Mucosa of rectum (tissue), 2 donors: Measurements from ENCODE around the gene DCLK1.

ENCODE experiments used
- H3K27ac ChIP-seq, 2 donors: one replicate each; pipeline ENCODE4 v1.7.0; 2013; ENCODE audit warnings: inconsistent platforms in 2 of 2, low read depth in 2 of 2, low read length in 2 of 2
- H3K27me3 ChIP-seq, 2 donors: one replicate each; pipeline ENCODE4 v1.7.0; 2013; ENCODE audit warnings: low read length in 2 of 2; ENCODE audit not compliant: control insufficient read depth in 2 of 2, insufficient read depth in 2 of 2
- H3K36me3 ChIP-seq, 2 donors: one replicate each; pipeline ENCODE4 v1.7.0; 2013; ENCODE audit warnings: low read length in 2 of 2; ENCODE audit not compliant: control insufficient read depth in 2 of 2, insufficient read depth in 2 of 2
- H3K4me1 ChIP-seq, 2 donors: one replicate each; pipeline ENCODE4 v1.7.0; 2013; ENCODE audit warnings: low read length in 2 of 2, mild to moderate bottlenecking in 1 of 2; ENCODE audit not compliant: control insufficient read depth in 2 of 2, insufficient read depth in 2 of 2
- H3K4me3 ChIP-seq, 2 donors: one replicate each; pipeline ENCODE4 v1.7.0; 2013; ENCODE audit warnings: low read length in 2 of 2
- H3K9ac ChIP-seq, 2 donors: one replicate each; pipeline ENCODE4 v1.7.0; 2013; ENCODE audit warnings: low read length in 2 of 2, low read depth in 1 of 2, mild to moderate bottlenecking in 1 of 2
- H3K9me3 ChIP-seq, 2 donors: one replicate each; pipeline ENCODE4 v1.7.0; 2013; ENCODE audit warnings: low read length in 2 of 2; ENCODE audit not compliant: control insufficient read depth in 2 of 2
- donor health status: healthy.
- donor health status: Normal muscosa, but diverticular disease.

Gene DCLK1

DNA sequence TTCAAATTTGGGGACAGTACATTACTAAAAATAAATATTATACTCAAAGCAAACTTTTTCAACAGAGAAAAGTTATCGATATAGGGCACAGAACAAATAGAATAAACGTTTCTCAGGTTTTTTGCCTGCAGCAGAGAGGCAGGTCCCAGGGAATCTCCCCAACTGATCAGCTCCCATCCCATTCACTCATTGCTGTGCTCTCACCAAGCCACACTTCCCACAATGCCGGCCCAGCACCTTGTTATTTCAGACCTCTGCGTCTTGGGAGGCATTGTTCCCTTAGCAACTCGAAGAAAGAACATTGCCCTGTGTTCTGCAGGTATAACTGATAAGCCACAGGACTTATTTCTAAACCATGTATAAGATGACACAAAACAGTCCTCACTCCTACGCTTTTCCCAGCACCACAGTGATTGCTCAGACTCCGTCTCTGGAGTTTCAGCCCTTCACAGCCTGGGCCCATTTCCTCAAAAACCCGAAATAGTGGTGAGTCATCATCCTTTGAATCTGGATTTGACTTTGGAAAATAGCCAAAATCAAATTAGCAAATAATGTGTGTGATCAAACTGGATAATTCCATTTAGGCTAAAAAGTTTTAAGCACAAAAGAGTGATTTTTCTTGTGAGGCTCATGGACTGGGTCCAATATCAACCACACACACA lies 100.4 kb downstream of the DCLK1 start:
- Histone ChIP-seq H3K4me3 (no peak overlapping the region), H3K27ac (no peak overlapping the region), H3K27me3 (no peaks in the 10 kb centered on the region)

DNA sequence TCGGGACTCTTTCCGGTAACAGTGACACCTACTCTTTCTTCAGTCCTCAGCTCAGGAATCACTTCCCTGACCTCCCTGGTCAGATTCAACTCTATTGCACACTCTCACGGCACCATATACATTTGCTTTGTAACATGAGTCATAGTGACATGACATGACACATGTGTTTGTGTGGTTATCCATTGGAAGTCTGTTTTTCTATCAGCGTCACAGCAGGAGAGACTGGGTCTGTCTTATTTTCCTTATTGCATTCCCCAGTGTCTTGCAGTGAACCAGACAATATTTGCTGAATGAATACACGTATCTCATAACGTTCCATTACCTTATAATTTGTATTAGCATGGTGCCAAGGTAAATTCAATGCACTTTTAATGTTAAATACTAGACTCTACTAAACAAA lies 102.0 kb downstream of the DCLK1 start:
- no peaks in the 10 kb centered on the region for H3K9me3 ChIP-seq
- no peak overlapping the region for H3K9ac ChIP-seq
- H3K4me3 ChIP-seq = no peak overlapping the region
- H3K27me3 ChIP-seq = no peaks in the 10 kb centered on the region
- no peaks in the 10 kb centered on the region for H3K36me3 ChIP-seq
- no peak overlapping the region for H3K27ac ChIP-seq
- no peaks in the 10 kb centered on the region for H3K4me1 ChIP-seq

More for the DNA sequence above, 100.4 kb downstream of the DCLK1 start:
- no peaks in the 10 kb centered on the region for H3K9me3 ChIP-seq
- H3K9ac ChIP-seq = no peak overlapping the region
- H3K36me3 ChIP-seq = no peaks in the 10 kb centered on the region
- H3K4me1 ChIP-seq = no peaks in the 10 kb centered on the region

DNA sequence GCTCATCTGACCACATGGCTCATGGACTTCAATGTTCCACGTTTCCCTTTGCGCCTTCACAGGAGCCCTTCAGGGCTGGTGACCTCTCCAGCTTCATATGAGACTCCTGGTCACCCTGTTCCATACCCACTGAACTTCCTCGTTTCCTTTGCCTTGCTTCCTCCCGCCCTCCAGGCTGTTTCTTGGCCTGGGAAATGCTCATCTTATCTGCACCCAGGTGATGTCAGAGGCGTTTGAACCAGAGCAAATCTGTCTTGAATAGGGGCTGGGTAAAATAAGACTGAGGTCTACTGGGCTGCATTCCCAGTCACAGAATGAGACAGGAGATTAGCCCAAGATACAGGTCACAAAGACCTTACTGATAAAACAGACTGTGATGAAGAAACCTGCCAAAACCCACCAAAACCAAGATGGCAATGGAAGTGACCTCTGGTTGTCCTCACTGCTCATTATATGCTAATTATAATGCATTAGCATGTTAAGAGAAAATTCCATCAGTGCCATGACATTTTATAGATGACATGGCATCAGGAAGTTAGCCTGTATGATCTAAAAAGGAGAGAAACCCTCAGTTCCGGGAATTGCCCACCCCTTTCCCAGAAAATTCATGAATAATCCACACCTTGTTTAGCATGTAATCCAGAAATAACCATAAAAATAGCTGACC lies 102.7 kb downstream of the DCLK1 start:
- H3K36me3 ChIP-seq = no peaks in the 10 kb centered on the region
- H3K9me3 ChIP-seq = no peaks in the 10 kb centered on the region
- H3K4me1 ChIP-seq = no peaks in the 10 kb centered on the region
- no peak overlapping the region for H3K4me3 ChIP-seq
- H3K27ac ChIP-seq = no peak overlapping the region
- no peak overlapping the region for H3K9ac ChIP-seq
- H3K27me3 ChIP-seq = no peaks in the 10 kb centered on the region

DNA sequence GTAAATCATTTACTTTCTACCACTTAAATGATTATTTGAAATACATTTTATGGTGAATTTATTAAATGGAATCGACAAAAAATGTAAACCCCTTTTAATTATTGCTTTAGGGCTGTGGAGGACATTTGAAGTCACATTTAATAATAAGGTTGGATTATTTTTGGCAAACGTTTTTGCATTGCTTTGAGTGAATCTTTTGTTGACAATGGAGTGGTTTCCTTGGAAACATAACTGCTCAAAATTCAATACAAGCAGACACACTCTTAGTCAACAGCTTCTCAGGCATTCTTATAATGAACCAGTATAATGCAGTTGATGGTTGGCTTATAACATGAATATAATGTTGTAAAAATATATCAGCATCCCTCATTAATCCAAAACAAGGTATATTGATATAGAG lies 104.7 kb downstream of the DCLK1 start:
- no peak overlapping the region for H3K9ac ChIP-seq
- H3K4me1 ChIP-seq = no peaks in the 10 kb centered on the region
- H3K9me3 ChIP-seq = no peaks in the 10 kb centered on the region
- no peaks in the 10 kb centered on the region for H3K27me3 ChIP-seq
- no peaks in the 10 kb centered on the region for H3K36me3 ChIP-seq
- no peak overlapping the region for H3K27ac ChIP-seq
- H3K4me3 ChIP-seq = no peak overlapping the region

DNA sequence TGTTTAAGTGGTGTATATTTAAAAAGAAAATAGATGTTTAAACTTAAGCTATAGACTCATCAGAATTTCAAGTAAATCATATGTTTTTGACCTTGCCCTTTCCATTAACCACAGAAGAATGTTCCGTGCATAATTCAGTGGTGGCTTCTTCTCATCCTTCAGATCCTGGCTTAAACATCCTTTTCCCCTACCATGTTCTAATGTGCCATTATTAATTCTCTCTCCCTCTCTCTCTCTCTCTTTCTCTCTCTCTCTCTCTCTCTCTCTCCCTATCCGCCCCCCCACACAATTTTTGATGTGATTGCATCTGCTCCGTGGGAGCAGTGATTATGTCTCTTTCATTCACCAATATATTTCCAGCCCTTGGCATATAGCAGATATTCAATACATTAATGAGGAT lies 116.4 kb downstream of the DCLK1 start:
- Histone ChIP-seq H3K4me3 (no peak overlapping the region), H3K9ac (no peak overlapping the region), H3K9me3 (peaks cover 0 to 2% of the 10 kb centered on the region in 2 donors), H3K27me3 (no peaks in the 10 kb centered on the region), H3K4me1 (no peaks in the 10 kb centered on the region), H3K36me3 (no peaks in the 10 kb centered on the region), H3K27ac (no peak overlapping the region)

DNA sequence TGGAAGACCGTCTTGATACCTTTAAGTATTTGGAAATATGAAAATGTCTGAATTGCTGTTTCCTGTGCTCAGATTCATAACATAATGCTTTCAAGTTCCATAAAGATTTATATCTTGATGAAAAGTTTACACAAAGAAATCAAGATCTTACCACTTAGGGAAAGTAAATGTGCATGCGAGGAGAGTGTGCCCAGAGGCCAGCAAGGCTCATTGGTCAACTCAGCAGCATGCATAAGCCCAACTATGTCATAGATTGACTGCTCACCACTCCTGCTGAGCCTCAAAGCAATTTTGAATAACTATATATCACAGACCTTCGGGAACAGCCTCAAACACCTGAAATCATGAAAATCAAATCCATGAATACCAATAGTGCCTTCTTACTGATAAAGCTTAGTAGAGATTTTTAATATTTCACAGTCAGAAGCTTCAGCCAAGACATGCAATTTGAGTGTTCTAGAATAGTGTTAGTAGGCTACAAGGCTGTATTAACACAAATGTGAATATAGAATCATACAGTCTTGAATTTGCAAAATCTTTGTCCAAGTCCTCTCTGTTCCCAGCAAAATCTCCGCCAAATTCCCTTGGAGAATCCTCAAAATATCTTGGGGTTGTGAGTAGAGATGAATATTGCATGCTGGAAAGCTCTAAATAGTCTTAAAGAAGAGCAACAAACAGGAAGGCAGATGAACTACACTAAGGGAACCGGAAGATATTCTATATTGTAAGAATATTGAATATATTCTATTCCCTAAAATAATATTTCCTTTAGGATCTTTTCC lies 124.1 kb downstream of the DCLK1 start:
- Histone ChIP-seq H3K9me3 (no peaks in the 10 kb centered on the region), H3K9ac (no peak overlapping the region), H3K36me3 (no peaks in the 10 kb centered on the region), H3K27me3 (no peaks in the 10 kb centered on the region), H3K4me3 (no peak overlapping the region), H3K4me1 (no peaks in the 10 kb centered on the region), H3K27ac (no peak overlapping the region)

DNA sequence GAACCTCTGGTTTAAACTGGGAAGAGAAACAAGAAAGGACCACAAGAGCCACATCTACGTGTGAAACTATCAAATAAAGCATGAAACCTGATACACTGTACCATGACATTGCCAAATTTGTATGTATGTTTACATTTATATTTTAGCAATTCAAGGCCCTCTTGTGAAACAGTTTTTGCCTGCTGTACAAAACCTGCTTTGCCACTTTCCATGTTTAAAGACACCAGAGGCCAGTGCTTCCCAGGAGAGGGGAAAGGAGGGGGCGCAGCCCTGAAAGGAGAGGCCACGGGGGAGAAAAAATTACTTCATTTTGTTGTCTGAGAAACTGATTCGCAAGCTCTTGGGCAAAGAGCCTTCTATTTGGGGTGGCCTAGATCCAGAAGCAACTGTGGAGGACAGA lies 124.8 kb downstream of the DCLK1 start:
- Histone ChIP-seq H3K27me3 (no peaks in the 10 kb centered on the region), H3K9me3 (no peaks in the 10 kb centered on the region), H3K9ac (no peak overlapping the region), H3K4me3 (no peak overlapping the region), H3K27ac (no peak overlapping the region), H3K36me3 (no peaks in the 10 kb centered on the region), H3K4me1 (no peaks in the 10 kb centered on the region)

DNA sequence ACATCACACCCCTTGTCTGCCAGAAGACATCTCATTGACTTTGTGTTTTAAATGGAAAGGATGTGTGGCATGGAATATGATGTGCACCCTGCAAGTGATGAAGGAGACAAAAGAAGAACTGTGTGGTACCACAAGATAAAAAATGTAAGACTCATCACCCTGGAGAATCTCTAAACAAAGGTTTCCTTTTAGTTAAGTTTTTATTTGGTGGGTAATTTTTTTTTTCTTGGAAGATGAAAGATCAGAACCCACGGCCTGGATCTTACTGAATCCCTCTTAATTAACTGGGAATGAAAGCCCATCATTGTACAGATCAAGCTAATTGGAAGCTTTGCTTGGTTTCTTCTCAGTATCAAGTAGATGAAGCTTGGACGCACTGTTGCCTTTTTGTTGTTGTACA lies 129.6 kb downstream of the DCLK1 start:
- Histone ChIP-seq H3K4me1 (no peaks in the 10 kb centered on the region), H3K27me3 (no peaks in the 10 kb centered on the region), H3K9me3 (no peaks in the 10 kb centered on the region), H3K27ac (no peak overlapping the region), H3K9ac (no peak overlapping the region), H3K36me3 (no peaks in the 10 kb centered on the region), H3K4me3 (no peak overlapping the region)

DNA sequence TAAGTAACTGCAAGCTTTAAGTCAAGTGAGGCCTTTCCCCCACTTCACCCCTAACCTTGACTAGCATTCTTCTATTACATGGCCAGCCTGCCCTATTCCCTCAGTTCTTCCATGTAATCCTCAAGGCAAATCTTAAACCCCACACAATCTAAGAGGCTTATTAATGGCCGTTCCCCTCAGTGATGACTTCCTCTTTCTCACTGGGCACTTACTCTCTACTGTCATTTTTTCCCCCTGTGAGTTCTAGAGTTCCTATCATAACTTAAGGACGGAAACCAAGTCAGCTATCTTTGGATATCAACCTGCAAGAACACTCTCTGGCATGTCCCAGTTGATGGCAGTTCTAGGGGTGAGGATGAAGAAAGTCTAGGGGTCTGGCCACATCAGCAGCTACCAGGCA lies 131.2 kb downstream of the DCLK1 start:
- H3K4me1 ChIP-seq = no peaks in the 10 kb centered on the region
- H3K36me3 ChIP-seq = no peaks in the 10 kb centered on the region
- H3K27me3 ChIP-seq = no peaks in the 10 kb centered on the region
- no peak overlapping the region for H3K27ac ChIP-seq
- no peak overlapping the region for H3K9ac ChIP-seq
- H3K9me3 ChIP-seq = no peaks in the 10 kb centered on the region
- no peak overlapping the region for H3K4me3 ChIP-seq

DNA sequence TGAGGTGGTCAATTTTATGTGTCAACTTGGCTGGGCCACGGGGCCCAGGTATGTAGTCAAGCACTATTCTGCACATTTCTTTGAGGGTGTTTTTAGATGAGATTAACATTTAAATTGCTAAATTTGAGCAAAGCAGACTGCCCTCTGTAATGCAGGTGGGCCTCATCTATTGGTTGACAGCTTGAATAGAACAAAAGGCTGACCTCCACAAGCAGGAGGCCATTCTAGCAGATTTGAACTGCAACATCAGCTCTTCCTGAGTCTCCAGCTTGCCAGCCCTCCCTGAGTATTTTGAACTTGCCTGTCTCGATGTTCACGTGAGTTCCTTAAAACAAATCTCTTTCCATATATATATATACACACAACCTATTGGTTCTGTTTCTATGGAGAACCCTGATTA lies 134.8 kb downstream of the DCLK1 start:
- Histone ChIP-seq H3K27me3 (no peaks in the 10 kb centered on the region), H3K4me1 (no peaks in the 10 kb centered on the region), H3K9me3 (no peaks in the 10 kb centered on the region), H3K27ac (no peak overlapping the region), H3K9ac (no peak overlapping the region), H3K4me3 (no peak overlapping the region), H3K36me3 (no peaks in the 10 kb centered on the region)
